Activated CD4-positive, alpha-beta T cell treated with anti-CD3 and anti-CD28 coated beads for 48 hours (primary cell): ENCODE measurements around the gene COA1.
"Not testable (repeated sequence)": the region's sequence is repeated elsewhere in the genome, so short reads cannot be mapped to it uniquely, and the experiment has no call there.

Source experiments
- DNase-seq: peaks from one replicate; pipeline ENCODE4 v3.0.0-alpha.2; 2020

Gene COA1

GRCh38 chr7:43726466-43726865 is 2.9 kb downstream of the COA1 start:
- DNase-seq, result no peak

GRCh38 chr7:43725251-43725650 is 4.1 kb downstream of the COA1 start:
- DNase-seq, result no peak

DNA sequence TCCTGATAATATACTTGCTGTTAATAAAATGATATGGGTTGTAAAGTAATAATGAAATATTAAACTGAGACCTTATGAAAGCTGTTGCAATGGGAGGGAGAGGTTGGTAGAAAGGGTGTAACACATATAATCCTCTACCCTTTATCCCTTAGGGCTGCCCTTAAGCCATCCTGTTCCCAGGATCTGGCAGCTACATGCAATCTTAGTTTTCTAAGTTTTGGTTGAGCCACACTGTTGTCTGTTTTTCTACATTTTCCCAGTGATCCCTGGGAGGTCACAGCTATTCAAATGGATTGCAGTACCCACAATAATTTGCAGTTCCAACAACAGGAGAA is 6.3 kb downstream of the COA1 start:
- no peak for DNase-seq

- no peak for DNase-seq
Observed at GRCh38 chr7:43721193-43721806, 8.0 kb downstream of the COA1 start.

GRCh38 chr7:43716598-43716997 is 12.7 kb downstream of the COA1 start:
- DNase-seq, result no peak

GRCh38 chr7:43715966-43716365 is 13.4 kb downstream of the COA1 start:
- not testable (repeated sequence) for DNase-seq

- DNase-seq, result no peak
Observed at GRCh38 chr7:43711503-43711902, 17.8 kb downstream of the COA1 start.

GRCh38 chr7:43708055-43708454 is 21.3 kb downstream of the COA1 start:
- DNase-seq, result not testable (repeated sequence)

GRCh38 chr7:43703573-43703972 is 25.8 kb downstream of the COA1 start:
- no peak for DNase-seq

- DNase-seq, result no peak
Observed at GRCh38 chr7:43702974-43703373, 26.3 kb downstream of the COA1 start.

DNA sequence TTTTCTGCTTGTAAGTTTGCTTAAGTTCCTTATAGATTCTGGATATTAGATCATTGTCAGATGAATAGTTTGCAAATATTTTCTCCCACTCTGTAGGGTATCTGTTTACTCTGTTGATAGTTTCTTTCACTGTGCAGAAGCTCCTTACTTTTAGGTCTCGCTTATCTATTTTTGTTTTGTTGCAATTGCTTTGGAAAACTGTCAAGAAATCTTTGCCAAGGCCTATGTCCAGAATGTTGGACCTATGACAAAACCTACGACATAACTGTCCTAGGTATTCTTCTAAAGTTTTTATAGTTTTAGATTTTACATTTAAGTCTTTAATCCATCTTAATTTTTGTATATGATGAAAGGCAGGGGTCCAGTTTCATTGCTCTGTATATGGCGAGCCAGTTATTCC is 27.4 kb downstream of the COA1 start:
- no peak for DNase-seq

DNA sequence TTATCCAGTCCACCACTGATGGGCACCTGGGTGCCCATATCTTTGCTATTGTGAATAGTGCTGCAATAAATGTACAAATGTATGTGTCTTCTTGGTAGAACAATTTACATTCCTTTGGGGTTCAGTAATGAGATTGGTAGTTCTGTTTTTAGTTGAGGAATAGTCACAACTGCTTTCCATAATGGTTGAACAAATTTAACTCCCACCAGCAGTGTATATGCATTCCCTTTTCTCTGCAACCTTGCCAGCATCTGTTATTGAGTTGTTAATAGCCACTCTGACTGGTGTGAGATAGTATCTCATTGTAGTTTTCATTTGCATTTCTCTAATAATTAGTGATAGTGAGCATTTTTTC is 27.8 kb downstream of the COA1 start:
- no peak for DNase-seq

- DNase-seq, result no peak
Observed at GRCh38 chr7:43700646-43701499, 28.4 kb downstream of the COA1 start.

DNA sequence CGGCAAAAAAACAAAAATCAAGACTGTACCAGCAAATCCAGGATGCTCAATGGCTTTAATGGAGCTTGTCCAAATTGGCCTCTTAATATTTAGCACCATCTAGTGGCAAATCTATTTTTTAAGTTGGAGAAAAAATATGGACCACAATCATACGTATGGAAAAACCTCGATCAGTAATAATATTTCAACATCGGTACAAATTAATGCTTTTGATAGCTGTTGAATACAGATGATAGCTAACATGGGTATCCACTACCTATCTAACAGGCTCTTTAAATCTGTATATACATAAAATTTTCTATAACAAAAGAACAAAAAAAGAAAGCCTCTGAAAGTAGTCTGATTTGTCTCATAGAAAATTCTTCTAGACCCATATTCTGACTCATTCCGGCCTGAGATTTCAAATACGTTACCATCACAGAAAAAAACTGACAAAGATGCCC is 29.2 kb downstream of the COA1 start:
- DNase-seq, result no peak

DNA sequence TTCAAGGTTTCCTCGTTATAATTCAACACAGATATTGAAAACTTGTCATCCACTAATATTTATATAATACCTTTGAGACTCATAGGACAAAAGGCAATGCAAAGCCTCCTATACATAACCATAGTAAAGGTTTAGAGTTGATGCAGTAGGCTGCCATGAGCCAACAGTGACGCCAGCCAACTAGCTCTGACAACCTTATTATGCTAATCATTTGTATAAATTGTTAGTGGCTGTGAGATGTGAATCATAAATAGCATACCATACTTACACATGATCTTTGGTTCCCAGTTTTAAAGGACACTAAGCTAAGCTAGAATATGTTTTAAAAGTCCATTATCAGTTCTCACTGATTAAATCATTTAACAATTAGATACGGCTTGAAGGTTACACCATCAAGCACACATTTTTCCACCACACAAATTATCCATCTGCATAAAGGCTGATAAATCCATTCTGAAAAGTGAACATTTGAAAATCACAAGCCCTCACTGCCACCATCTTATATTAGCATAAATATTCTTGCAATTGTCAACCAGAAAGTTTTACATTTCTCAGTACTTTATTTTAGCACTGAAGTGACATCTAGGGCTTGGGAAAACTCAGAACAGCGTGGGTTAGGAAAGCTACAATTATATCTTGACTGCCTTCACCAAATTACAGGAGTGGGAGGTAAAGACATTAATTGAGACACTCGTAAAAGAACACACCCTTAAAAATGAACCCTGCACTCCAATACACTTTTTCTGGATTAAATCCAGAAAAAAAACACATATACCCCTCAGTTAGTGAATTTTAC is 30.7 kb downstream of the COA1 start:
- DNase-seq, result no peak

- DNase-seq, result no peak
Observed at GRCh38 chr7:43697690-43698089, 31.6 kb downstream of the COA1 start.

GRCh38 chr7:43695365-43695764 is 34.0 kb downstream of the COA1 start:
- no peak for DNase-seq

DNA sequence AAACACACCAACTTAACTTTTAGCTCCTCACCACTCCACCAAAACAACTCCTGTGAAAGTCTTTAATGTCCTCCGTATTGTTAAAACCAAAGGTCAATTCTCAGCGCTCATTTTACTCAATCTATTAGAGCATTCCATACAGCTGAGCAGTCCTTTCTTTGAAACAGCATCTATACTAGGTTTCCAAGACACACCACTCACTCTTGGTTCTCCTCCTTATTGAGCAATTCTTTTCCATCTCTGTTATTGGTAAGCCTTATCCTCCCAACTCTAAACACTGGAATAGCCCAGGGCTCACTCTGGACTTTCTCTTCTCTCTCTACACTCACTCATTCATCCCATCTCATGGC is 34.9 kb downstream of the COA1 start:
- DNase-seq, result no peak

DNA sequence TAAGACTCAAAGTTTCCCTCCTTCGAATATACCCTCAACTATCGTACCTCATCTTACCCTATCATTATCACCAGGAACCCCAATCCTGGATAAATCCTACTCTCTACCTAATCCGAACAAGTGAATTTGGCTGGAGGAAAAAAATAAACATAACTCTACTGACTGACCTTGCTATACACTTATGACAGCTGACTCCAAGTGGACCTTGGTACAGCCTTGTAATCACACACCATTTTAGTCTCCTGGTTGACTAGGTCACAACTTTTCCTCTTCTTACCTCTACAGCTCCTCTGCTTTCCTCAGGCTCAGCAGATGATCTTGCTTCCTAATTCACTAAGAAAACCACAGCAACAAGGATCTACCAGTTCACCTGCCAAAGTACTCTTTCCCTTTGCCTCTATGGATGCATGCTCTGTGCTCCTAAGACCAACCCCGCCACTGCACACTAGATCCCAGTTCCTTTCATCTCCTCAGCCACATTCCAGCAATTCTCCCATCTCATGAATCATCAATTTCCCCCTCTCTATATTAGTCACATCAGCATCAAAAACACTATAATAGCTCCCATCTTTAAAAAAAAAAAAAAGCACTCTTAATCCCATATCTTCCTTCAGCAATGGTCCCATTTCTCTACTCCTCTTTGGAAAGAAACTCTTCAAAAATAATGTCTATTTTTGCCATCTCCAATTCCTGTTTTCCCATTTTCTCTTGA is 35.5 kb downstream of the COA1 start:
- DNase-seq, result no peak

GRCh38 chr7:43692582-43693373 is 36.5 kb downstream of the COA1 start:
- no peak for DNase-seq

DNA sequence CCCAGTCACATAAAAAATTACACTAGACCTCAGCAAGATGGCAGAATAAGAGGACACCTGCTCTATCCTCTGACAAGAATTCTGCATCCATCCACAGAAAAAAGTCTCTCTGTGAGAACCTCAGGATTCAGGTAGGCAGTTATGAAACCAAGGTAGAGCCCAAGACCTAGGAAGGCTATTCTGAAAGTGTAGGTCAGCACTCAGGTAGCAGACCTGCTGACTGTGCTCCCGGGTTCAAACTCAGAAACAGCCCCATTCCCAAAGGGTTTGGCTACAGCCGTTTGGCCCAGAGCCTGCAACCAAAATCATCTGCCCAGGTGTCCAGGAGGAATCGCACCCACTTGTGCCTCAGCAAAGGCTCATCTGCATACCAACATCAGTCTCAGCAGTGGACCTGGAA is 37.7 kb downstream of the COA1 start:
- DNase-seq, result no peak

- DNase-seq, result no peak
Observed at GRCh38 chr7:43689115-43689514, 40.2 kb downstream of the COA1 start.

GRCh38 chr7:43687866-43688265 is 41.5 kb downstream of the COA1 start:
- not testable (repeated sequence) for DNase-seq
